HTERT RPE-1 (cell line): ENCODE measurements around the gene SDK2.
"Not testable (repeated sequence)": the region's sequence is repeated elsewhere in the genome, so short reads cannot be mapped to it uniquely, and the experiment has no call there.

Experiments
- in situ Hi-C: fragments of 300-500 bp; cut with MboI; formaldehyde crosslinking; loops from 4 replicates; pipeline ENCODE4 v1.14.3; 2020; ENCODE audit warnings: low sequenced_read_pairs

Gene SDK2

DNA sequence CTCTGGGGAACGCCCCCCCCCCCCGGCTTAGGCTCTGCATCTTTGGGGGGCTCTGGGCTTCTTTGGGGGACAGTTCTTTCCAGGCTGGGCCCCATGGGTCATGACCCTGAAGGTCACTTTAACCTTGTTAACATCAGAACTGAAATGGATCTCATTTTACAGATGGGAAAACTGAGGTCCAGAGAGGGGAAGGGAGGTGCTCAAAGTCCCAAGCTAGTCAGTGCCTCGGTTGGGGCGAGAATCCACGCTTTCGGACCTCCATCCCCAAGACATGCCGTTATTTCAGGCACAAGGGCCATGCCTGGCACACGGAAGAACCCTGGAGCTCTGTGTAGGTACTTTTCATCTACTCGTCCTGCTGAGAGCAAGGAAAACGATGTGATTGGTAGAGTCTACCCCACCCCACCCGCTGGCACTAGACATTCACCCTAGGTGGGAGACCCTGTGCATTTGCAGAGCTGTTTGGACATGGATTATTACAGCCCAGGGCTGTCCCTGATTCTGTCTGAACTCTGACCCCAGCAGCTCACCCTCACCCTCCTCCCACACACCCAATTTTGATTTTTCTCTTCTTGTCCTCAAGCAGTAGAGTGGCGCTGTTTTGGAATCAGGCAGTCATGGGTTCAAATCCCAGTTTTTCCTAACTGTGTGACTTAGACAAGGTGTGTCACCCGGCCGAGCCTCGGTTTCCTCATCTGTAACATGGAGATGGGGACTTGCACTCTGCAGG is 177.4 kb downstream of the SDK2 start:
- in situ Hi-C loops = no loop called here

DNA sequence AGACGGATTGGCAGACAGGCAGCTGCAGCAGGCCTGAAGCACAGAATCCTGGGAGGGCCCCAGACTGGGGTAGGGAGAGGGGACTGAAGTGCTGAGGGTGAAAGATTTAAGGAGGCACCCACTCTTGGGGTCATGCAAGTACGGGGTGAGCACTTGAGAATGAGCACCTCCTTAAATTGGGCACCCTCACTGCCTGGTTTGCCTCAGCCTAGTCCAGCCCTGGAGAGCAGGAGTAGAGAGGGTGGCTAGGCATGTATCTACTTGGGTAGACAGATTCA is 178.4 kb downstream of the SDK2 start:
- in situ Hi-C loops = no loop called here

- in situ Hi-C loops = no loop called here
Observed at GRCh38 chr17:73465130-73465952, 178.9 kb downstream of the SDK2 start.

- in situ Hi-C loops = no loop called here
Observed at GRCh38 chr17:73464447-73464846, 179.8 kb downstream of the SDK2 start.

GRCh38 chr17:73463821-73464220 is 180.4 kb downstream of the SDK2 start:
- in situ Hi-C loops = no loop called here

- in situ Hi-C loops = no loop called here
Observed at GRCh38 chr17:73462823-73463222, 181.4 kb downstream of the SDK2 start.

GRCh38 chr17:73459980-73460379 is 184.3 kb downstream of the SDK2 start:
- in situ Hi-C loops = no loop called here

- in situ Hi-C loops = no loop called here
Observed at GRCh38 chr17:73455767-73456166, 188.5 kb downstream of the SDK2 start.

DNA sequence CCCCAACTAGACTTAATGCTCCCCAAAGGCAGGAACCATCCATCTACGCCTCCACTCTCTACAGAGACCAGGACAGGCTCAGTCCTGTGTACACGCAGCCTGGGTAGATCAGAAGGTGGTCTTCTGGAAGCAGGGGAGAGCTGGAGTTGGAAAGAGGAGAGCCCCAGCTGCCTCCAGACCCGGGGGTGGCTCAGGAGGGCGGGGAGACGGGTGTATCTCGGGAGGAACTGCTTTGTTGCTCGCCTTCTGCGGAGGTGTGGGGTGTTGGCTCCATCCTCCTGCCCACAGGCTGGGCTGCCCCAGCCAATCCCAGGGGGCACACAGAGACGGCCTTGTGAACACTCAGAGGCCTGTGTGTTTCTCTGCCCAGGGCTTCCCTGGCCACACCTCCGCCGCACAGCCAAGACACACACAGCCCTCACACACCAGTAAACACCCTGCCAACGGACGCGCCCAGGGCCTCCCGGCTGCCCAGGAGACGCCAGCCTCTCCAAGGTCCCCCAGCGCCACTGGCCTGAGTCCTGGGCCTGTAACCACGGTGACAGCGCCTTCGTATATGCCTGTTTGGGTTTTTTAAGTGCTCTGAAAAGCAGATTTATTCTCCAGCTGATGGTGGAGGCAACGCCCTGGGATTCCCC is 189.1 kb downstream of the SDK2 start:
- in situ Hi-C loops = no loop called here

- in situ Hi-C loops = not testable (repeated sequence)
Observed at GRCh38 chr17:73453494-73453893, 190.8 kb downstream of the SDK2 start.

DNA sequence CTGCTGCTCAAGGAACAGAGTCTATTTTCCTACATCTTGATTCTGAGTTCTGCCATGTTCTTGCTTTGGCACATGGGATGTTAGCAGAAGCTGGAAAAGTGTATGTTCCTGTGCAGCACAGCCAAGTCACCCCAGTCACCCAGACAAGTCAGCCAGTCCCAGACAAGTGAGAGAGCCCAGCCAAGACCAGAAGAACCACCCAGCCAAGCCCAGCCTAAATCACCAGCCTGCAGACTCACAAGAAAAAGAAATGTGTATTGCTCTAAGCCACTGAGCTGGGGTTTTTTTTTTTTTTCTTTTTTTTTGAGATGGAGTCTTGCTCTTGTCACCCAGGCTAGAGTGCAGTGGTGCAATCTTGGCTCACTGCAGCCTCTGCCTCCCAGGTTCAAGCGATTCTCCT is 191.2 kb downstream of the SDK2 start:
- in situ Hi-C loops = no loop called here

DNA sequence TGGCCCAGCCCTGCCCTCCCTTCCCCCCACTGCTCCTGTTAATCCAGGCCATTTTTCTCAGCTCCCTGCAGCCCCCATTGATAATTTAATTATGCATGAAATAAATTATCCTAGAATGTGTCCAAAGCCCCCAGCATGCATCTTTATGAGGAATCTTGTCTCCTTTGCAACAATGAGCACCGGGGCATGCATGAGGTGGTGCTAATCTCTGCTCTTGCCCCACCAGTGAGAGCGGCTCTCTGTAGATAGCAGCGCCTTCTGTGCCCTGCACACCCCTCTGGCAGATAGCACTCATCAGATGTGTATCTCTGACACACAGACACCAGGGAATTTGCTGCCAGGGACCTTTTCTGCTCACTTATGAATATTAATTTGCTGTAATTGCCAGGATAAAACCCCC is 192.2 kb downstream of the SDK2 start:
- in situ Hi-C loops = no loop called here

DNA sequence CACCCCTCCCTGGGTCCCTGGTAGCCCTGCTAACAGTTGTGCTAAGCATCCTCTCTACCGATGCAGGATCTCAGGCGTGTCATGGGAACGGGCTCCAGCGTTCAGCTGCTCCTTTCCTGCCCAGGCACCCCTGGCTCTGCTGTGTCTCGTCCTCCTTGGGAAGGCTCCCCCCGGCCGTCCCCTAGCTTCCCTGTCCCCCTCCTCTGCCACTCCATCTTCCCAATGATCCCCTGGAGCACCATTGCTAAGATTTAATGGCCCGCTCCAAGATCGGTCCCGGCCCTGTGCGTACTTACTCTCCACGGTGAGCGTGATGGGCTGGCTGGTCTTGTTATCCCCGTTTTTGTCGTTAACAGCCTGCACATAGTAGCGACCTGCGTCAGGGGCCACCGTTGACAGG is 196.9 kb downstream of the SDK2 start:
- in situ Hi-C loops = no loop called here

- in situ Hi-C loops = no loop called here
Observed at GRCh38 chr17:73446617-73447016, 197.6 kb downstream of the SDK2 start.

DNA sequence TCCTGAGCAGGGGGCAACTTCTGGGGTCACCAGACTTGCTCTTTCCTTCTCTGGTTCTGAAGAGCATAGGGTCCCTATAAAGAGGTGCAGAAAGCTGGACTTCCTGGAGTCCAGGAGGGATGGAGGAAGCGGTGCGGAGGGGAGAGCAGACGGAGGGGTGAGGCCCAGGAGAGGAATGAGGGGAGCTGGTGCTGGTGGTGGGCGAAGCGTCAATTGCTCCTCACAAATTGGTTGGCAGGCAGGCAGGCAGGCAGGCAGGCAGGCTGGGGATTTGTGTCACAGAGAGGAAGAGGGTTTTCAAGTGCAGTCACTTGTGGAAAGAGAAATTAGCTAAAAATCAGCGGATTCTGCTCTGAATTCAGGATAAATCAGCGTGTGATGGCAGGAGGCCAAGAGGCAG is 198.8 kb downstream of the SDK2 start:
- in situ Hi-C loops = no loop called here

GRCh38 chr17:73444021-73444420 is 200.2 kb downstream of the SDK2 start:
- in situ Hi-C loops = no loop called here

GRCh38 chr17:73439597-73439996 is 204.6 kb downstream of the SDK2 start:
- in situ Hi-C loops = no loop called here

DNA sequence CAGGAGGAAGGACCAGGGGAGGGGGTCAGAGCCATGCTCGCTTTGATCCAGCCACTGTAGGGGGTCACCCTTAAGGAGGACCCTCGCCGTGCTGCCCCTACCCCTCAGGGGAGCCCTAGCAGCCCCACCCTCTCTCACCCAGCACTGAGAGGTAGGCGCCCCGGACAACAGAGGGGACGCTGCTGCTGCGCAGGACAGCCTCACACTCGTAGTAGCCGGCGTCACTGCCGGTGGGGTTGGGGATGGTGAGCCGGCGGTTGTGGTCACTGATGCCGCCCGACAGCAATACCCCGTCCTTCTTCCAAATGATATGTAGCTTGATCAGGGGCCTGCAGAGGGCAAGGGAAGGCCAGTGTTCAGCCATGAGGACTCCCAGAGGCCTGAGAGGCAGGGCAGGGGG is 206.4 kb downstream of the SDK2 start:
- in situ Hi-C loops = no loop called here

DNA sequence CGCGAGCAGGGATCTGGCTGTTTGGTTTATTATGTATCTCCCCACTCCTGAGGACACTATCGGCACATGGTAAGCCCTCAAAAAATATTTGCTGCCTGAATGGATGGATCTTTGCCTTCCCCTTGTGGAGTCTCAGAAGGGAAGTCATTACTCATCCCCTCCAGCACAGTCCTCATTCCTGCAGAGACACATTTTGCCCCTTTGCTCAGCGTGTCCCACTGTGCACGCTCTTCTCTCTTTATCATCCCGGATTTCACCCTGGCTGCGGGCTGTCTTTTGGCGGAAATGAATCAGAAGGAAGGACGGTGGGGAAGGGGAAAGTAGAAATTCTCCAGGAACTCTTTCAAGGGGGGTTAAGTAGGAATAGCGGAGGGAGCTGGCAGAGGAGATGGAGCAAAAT is 207.3 kb downstream of the SDK2 start:
- in situ Hi-C loops = no loop called here

DNA sequence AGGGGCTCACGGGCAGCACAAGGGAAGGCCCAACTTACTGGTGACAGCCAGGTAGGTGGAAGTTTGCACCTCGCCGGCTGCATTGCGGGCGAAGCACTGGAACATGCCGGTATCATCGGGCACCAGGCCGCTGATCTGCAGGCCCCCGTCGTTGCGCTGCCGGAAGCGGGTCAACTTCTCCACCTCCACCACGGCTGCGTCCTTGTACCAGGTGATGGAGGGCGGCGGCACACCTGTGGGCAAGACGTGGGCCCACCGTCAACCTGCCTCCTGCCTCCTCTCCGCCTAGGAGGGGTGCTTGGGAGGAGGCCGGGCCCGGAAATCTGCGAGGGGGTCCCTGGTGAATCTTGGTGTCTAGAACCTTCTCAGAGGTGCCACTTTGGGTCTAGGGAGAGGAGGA is 208.8 kb downstream of the SDK2 start:
- in situ Hi-C loops = no loop called here

GRCh38 chr17:73434154-73434553 is 210.1 kb downstream of the SDK2 start:
- in situ Hi-C loops = no loop called here

DNA sequence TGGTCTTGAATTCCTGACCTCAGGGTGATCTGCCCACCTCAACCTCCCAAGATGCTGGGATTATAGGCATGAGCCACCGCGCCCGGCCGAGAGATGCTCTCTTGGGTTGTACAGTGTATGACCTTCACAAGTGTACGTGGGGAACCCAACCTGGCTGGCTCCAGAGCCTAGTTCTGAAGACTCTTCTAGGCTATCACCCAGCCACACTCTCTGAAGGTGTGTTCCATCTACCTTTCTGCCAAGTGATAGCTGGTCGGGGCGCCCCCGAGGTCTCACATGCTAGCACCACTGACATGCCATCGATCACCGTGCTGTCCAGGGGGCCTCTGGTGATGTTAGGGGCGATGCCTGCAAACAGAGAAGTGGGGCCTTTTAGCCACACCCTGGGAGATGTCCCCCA is 210.7 kb downstream of the SDK2 start:
- in situ Hi-C loops = no loop called here
